22Rv1 (cell line): ENCODE data around the gene THPO.

Experiments used
- ZFX ChIP-seq: fragments of 450-650 bp; IDR thresholded peaks from 2 replicates; pipeline ENCODE4 v1.6.1; 2017; ENCODE audit warnings: antibody characterized with exemption, borderline replicate concordance
- TF ChIP-seq, protein P1 (sequence below): fragments of 450-650 bp; IDR thresholded peaks from 2 replicates; pipeline ENCODE4 v1.5.1; 2017; ENCODE audit warnings: mild to moderate bottlenecking

DNA sequence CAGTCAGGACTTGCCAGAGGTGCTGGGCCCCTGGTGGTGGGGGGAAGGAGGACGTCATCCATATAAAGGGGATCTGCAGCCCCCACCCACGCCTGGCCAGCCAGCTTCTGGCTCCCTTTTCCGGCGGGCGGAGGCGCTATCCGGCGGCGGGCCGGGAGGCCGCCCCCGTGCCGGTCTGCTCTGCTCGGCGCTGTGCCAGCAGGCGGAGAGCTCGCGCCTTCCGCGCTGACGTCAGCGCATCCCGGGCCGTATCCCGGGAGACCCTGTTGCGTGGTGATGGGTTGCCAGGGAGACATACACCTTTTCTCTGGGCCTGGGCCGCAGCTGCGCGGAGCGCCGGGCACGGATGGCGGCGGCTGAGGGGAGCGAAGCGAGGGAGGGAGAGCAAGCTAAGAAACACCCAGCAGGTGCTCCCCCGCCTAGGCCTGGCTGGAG is 39.5 kb downstream of the THPO start:
- no peak for TF ChIP-seq ZFX
- TF ChIP-seq, protein P1, sequence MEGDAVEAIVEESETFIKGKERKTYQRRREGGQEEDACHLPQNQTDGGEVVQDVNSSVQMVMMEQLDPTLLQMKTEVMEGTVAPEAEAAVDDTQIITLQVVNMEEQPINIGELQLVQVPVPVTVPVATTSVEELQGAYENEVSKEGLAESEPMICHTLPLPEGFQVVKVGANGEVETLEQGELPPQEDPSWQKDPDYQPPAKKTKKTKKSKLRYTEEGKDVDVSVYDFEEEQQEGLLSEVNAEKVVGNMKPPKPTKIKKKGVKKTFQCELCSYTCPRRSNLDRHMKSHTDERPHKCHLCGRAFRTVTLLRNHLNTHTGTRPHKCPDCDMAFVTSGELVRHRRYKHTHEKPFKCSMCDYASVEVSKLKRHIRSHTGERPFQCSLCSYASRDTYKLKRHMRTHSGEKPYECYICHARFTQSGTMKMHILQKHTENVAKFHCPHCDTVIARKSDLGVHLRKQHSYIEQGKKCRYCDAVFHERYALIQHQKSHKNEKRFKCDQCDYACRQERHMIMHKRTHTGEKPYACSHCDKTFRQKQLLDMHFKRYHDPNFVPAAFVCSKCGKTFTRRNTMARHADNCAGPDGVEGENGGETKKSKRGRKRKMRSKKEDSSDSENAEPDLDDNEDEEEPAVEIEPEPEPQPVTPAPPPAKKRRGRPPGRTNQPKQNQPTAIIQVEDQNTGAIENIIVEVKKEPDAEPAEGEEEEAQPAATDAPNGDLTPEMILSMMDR, result no peak
